GM23248 (cell line): Measurements from ENCODE around the gene LMF1.

Source experiments
- EZH2 ChIP-seq: fragments of 200-600 bp; sonication (generic); IDR thresholded peaks from 2 replicates; pipeline ENCODE4 v1.6.1; 2018; ENCODE audit warnings: antibody characterized with exemption, mild to moderate bottlenecking; ENCODE audit not compliant: insufficient read depth, poor library complexity, severe bottlenecking
- EZH2phosphoT487 ChIP-seq: fragments of 200-600 bp; sonication (generic); IDR thresholded peaks from 2 replicates; pipeline ENCODE4 v1.6.1; 2018; ENCODE audit warnings: antibody characterized with exemption, moderate library complexity, mild to moderate bottlenecking, low read depth; ENCODE audit not compliant: insufficient read depth

DNA sequence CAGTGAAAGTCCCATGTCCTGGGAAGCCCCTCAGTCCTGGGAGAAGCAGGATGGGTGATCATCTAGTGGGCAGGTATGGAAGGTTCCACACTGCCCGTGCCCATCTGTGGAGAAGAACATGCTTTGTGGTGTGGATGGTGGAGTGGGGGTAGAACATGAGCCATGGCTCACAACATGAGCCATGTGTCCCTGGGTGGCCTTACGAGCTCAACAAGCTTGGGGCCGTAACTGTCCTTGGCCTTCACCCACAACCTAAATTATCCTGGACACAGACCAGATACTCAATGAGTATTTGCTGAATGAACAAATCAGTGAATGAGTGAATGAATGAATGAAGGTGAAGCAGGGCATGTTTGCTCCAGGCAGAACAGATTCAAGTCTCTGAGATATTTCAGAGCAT, 24.3 kb upstream of the LMF1 start:
- TF ChIP-seq EZH2 (no peak), EZH2phosphoT487 (no peak)
